NT2/D1 (cell line): Measurements from ENCODE around the gene DPP3.

Experiments used
- SUZ12 ChIP-seq: IDR thresholded peaks from 2 replicates; pipeline ENCODE4 v1.6.1; 2011; ENCODE audit not compliant: insufficient read length, insufficient read depth; ENCODE audit errors: extremely low read depth
- YY1 ChIP-seq: IDR thresholded peaks from 2 replicates; pipeline ENCODE4 v1.6.1; 2011; ENCODE audit not compliant: insufficient read length, insufficient read depth
- ZNF274 ChIP-seq: IDR thresholded peaks from 2 replicates; pipeline ENCODE4 v1.6.1; 2011; ENCODE audit warnings: mild to moderate bottlenecking, low read depth, low read length

DNA sequence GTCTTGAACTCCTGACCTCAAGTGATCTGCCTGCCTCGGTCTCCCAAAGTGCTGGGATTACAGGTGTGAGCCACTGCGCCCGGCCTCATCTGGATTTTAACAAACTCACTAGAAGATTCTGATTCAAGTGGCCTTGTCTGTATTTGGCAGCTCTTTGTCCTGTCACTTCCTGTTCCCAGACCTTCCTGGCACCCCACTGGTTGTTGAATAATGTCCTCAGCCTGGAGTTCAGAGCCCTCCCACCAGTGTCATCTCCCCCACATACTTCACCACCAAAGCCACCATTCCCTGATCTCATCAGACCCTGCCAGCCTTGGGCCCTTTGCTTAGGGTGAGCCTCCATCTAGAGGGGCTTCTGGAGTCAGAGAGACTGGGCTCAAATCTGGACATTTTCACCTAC lies 10.2 kb upstream of the DPP3 start:
- TF ChIP-seq YY1 (no peak), ZNF274 (no peak), SUZ12 (no peak)
